Measurements from ENCODE around the gene IQCN. TPM values are rescaled to one million over a fixed set of nuclear protein-coding genes. Genes with fewer than 3 reads are reported as not detected.

IQCN gene
- total and polyA plus RNA-seq, 2 of the 4 experiments (the other 2 are of a cell fraction): 0.18 to 0.67 TPM

GRCh38 chr19:18311502-18312091, 37.3 kb upstream of the IQCN start:
- dilution Hi-C loops (cut with HindIII; ENCODE audit: low sequenced_read_pairs, unreplicated experiment): no loop called here
- Histone ChIP-seq H3K18ac (ENCODE audit: low read depth, low read length) (no peak overlapping the region), H4K8ac (ENCODE audit: low read depth in 2 of 2, low read length in 2 of 2) (no peak overlapping the region), H2BK15ac (ENCODE audit: low read depth, low read length) (no peak overlapping the region), H4K20me1 (ENCODE audit: insufficient read depth, low read length) (no peaks in the 10 kb centered on the region), H4K5ac (ENCODE audit: low read depth, low read length) (no peak overlapping the region), H2BK120ac (ENCODE audit: low read depth, low read length) (no peak overlapping the region), H3K9me1 (ENCODE audit: insufficient read depth, low read length) (0 out of 2 replicates have a peak, but pooled peaks cover 3% of the 10 kb centered on the region), H3K4me1 (ENCODE audit: control insufficient read depth, insufficient read depth, low read length) (peaks cover 2% of the 10 kb centered on the region; the same call in 1 of the 2 replicates), H3K4me2 (ENCODE audit: low read depth, low read length) (no peak overlapping the region), H3K14ac (replicated peaks; ENCODE audit: low read depth, low read length) (no peak overlapping the region), H2BK5ac (ENCODE audit: low read depth, low read length, poor library complexity, severe bottlenecking) (no peak overlapping the region), H3K79me1 (ENCODE audit: low read depth in 1 of 2, low read length in 2 of 2) (peaks cover 8 to 42% of the 10 kb centered on the region in 2 experiments), H3K27ac (ENCODE audit: insufficient read depth, low read length) (no peak overlapping the region), H2AFZ (replicated peaks; ENCODE audit: low read length, poor library complexity) (no peak overlapping the region), H3K27me3 (ENCODE audit: control insufficient read depth, insufficient read depth, low read length) (no peaks in the 10 kb centered on the region), H3K4me3 (ENCODE audit: insufficient read depth, low read depth, low read length) (no peak overlapping the region), H3K56ac (ENCODE audit: extremely low read depth, insufficient read depth, low read length) (no peak overlapping the region), H3K9ac (ENCODE audit: low read depth, low read length) (no peak overlapping the region), H3K9me3 (ENCODE audit: control insufficient read depth, insufficient read depth, low read length) (no peaks in the 10 kb centered on the region), H4K91ac (ENCODE audit: insufficient read depth, low read depth, low read length) (no peak overlapping the region), H2AK9ac (replicated peaks; ENCODE audit: low read depth, low read length, poor library complexity) (no peak overlapping the region), H3K4ac (ENCODE audit: low read depth, low read length) (no peak overlapping the region), H2AK5ac (ENCODE audit: low read depth, low read length) (no peak overlapping the region), H2BK20ac (ENCODE audit: low read depth, low read length) (no peak overlapping the region), H3K36me3 (ENCODE audit: control insufficient read depth, insufficient read depth, low read length) (peaks cover 40% of the 10 kb centered on the region), H3K23ac (ENCODE audit: low read depth, low read length) (no peak overlapping the region)
- ATAC-seq (ENCODE audit: low read depth) (no peak), DNase-seq (no peak)
- ChIA-PET CTCF (no interaction called here), POLR2A (ENCODE audit: unreplicated experiment) (no interaction called here)
- WGBS, 2 experiments (ENCODE audit: extremely low coverage in 2 of 2, insufficient read length in 1 of 2): 91% methylated on average over 12 of the region's 22 CpGs; no CpG with 5 or more reads in 1 of the 2 experiments
- in situ Hi-C loops (cut with MboI; ENCODE audit: low sequenced_read_pairs): no loop called here
- intact Hi-C loops (cut with micrococcal nuclease): no loop called here
- TF ChIP-seq MXI1 (IDR thresholded peaks at IDR 0.05; ENCODE audit: borderline replicate concordance, low read depth, low read length): no peak
- TF ChIP-seq CEBPB (IDR thresholded peaks at IDR 0.05; ENCODE audit: low read depth, low read length): no peak
- TF ChIP-seq USF2 (IDR thresholded peaks at IDR 0.05; ENCODE audit: low read depth, low read length): no peak
- TF ChIP-seq ELK1 (IDR thresholded peaks at IDR 0.05; ENCODE audit: borderline replicate concordance, low read depth, low read length): no peak
- TF ChIP-seq MAZ (IDR thresholded peaks at IDR 0.05; ENCODE audit: borderline replicate concordance, low read depth, low read length): no peak
- no peak for TF ChIP-seq FOS (IDR thresholded peaks at IDR 0.05; ENCODE audit: low read depth, low read length)
- TF ChIP-seq SMC3 (IDR thresholded peaks at IDR 0.05; ENCODE audit: low read depth, low read length): no peak
- no peak for TF ChIP-seq MAFK (IDR thresholded peaks at IDR 0.05; ENCODE audit: low read depth, low read length)
- no peak for TF ChIP-seq BHLHE40 (IDR thresholded peaks at IDR 0.05; ENCODE audit: low read depth, low read length)
- TF ChIP-seq CTCF (conservative IDR thresholded peaks at IDR 0.05; ENCODE audit: low read depth, low read length): no peak
- TF ChIP-seq RAD21 (IDR thresholded peaks at IDR 0.05; ENCODE audit: low read length): no peak
- no peak for TF ChIP-seq NFE2L2 (IDR thresholded peaks at IDR 0.05; ENCODE audit: low read depth, low read length)
- BruUV-seq (replicated peaks): no TSS peak

Measured in IMR-90 (cell line).